ENCODE results near the gene PHLDB3. TPM values are rescaled to one million over a fixed set of nuclear protein-coding genes. Genes with fewer than 3 reads are reported as not detected.

Gene PHLDB3
- total RNA-seq, 1 donor from 2014 or later: 5.5 TPM

Other genes with a start within 250 kb of the PHLDB3 start
- not detected for gene PSG9, start 235.2 kb downstream of the PHLDB3 start, total RNA-seq
- gene CD177, start 151.1 kb downstream of the PHLDB3 start, total RNA-seq: 14.2 TPM
- gene TEX101, start 89.9 kb downstream of the PHLDB3 start, total RNA-seq: not detected
- 3.0 TPM for gene LYPD3, start 39.1 kb downstream of the PHLDB3 start, total RNA-seq
- 20.4 TPM for gene ETHE1, start 22.5 kb upstream of the PHLDB3 start, total RNA-seq
- gene ZNF575, start 28.4 kb upstream of the PHLDB3 start, total RNA-seq: 1.7 TPM
- gene XRCC1, start 70.8 kb upstream of the PHLDB3 start, total RNA-seq: 18.2 TPM
- 2.2 TPM for gene PINLYP, start 71.1 kb upstream of the PHLDB3 start, total RNA-seq
- 21.7 TPM for gene IRGQ, start 91.4 kb upstream of the PHLDB3 start, total RNA-seq
- gene ZNF576, start 91.8 kb upstream of the PHLDB3 start, total RNA-seq: 12.1 TPM
- 0.22 TPM for gene SRRM5, start 107.3 kb upstream of the PHLDB3 start, total RNA-seq
- 19.2 TPM for gene ZNF428, start 114.9 kb upstream of the PHLDB3 start, total RNA-seq
- 1.4 TPM for gene CADM4, start 135.1 kb upstream of the PHLDB3 start, total RNA-seq
- 58.0 TPM for gene PLAUR, start 165.4 kb upstream of the PHLDB3 start, total RNA-seq
- not detected for gene IRGC, start 211.3 kb upstream of the PHLDB3 start, total RNA-seq